Measurements from ENCODE around the gene PDP2. TPM values are rescaled to one million over a fixed set of nuclear protein-coding genes. Genes with fewer than 3 reads are reported as not detected.

The PDP2 gene
- total and polyA plus RNA-seq, 9 of the 15 experiments (the other 6 are each of a cell fraction or from before 2014, with no cell fraction given), result 2.5 to 24.3 (median 7.2) TPM

DNA sequence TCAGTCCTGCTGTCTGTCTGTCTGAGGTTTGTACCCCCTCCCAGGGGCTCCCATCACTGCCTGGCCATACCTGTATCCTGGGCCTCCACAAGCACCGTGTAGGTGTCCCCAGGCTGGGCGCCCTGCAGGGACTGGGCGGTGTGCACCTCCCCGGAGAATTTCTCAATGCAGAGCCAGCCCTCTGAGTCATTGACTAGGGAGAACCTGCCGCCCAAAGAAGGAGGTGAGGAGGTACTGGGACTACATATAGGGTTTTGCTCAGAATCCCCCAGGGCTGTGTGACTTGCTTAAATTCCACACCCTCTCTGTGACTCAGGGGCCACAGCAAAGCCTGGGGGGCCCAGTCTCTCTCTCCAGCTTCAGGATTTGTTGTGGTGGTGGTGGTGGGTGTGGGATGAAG is 30.8 kb downstream of the PDP2 start:
- 5% methylated on average over 4 of the region's 5 CpGs for WGBS (ENCODE audit: insufficient coverage, low coverage, missing lambda C conversion rate)
- H3K27ac ChIP-seq (ENCODE audit: extremely low read depth, low read depth, low read length), result no peak overlapping the region
- in situ Hi-C loops (cut with MboI), result no loop called here
- no peak for FAIRE-seq
- no peaks in the 10 kb centered on the region for H3K9me3 ChIP-seq (replicated peaks; ENCODE audit: control insufficient read depth, insufficient read depth, low read depth, low read length)
- H4K20me1 ChIP-seq (replicated peaks; ENCODE audit: control insufficient read depth, insufficient read depth, low read length), result no peaks in the 10 kb centered on the region
- no peak overlapping the region; a peak in 1 of 4 replicates for H3K9ac ChIP-seq (ENCODE audit: insufficient read depth in 1 of 2, low read depth in 2 of 2, low read length in 2 of 2)
- H2AFZ ChIP-seq (ENCODE audit: low read depth, low read length), result no peak overlapping the region
- H3K27me3 ChIP-seq (ENCODE audit: control insufficient read depth in 2 of 2, insufficient read depth in 2 of 2, low read length in 2 of 2), result peaks cover 7 to 30% of the 10 kb centered on the region in 2 experiments; a peak in 4 of 5 replicates
- no peaks in the 10 kb centered on the region for H3K36me3 ChIP-seq (ENCODE audit: control insufficient read depth, insufficient read depth, low read length)
- CTCF ChIA-PET (ENCODE audit: low intra/inter-chr PET ratio), result no interaction called here
- ATAC-seq, result no peak
- intact Hi-C loops (cut with micrococcal nuclease), result no loop called here
- peaks cover 1 to 9% of the 10 kb centered on the region in 2 experiments; a peak in 4 of 5 replicates for H3K4me1 ChIP-seq (replicated peaks in 1 of 2; ENCODE audit: control insufficient read depth in 2 of 2, insufficient read depth in 2 of 2, low read length in 2 of 2)
- POLR2A ChIA-PET, result interaction anchor here (0.6 to 2.4 kb wide), 5 partner anchors 9 to 17 kb away, joined by 3 to 10 read pairs (median 5); no protein-coding TSS in a partner anchor
- no peaks in the 10 kb centered on the region for H3K79me2 ChIP-seq (ENCODE audit: control insufficient read depth, insufficient read depth, low read length)
- BruUV-seq (replicated peaks), result no TSS peak
- peak; percentile 15 for TF ChIP-seq ZFP36 (IDR thresholded peaks at IDR 0.05; ENCODE audit: low read depth, low read length, partially characterized antibody)
- TF ChIP-seq, protein P1, sequence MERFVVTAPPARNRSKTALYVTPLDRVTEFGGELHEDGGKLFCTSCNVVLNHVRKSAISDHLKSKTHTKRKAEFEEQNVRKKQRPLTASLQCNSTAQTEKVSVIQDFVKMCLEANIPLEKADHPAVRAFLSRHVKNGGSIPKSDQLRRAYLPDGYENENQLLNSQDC (CRISPR knock-in tag; IDR thresholded peaks at IDR 0.05), result no peak
- DNase-seq (ENCODE audit: extremely low read depth in 1 of 4, low spot score in 3 of 4), result no peak
- H3K4me2 ChIP-seq (ENCODE audit: insufficient read depth, low read length), result no peak overlapping the region
- H3K9me1 ChIP-seq (ENCODE audit: control insufficient read depth, insufficient read depth, low read length), result no peaks in the 10 kb centered on the region
- H3K4me3 ChIP-seq, result no peak overlapping the region

DNA sequence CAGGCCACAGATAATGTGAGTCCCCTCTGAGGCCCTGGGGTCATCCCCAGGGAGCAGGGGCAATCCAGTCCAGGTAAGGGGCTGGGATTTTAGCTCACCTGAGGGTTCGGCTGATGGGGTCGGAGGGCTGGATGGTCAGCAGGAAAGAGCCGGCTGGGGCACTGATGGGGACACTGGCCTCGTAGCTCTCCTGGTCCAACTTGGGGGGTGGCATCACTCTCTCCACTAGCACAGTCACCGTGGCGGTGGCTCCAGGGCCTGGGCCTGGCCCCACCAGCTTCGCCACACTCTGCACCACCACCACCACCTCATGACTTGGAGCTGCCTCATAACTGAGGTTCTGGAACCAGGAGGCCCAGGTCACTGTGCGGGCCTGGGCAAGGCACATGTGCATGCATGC is 31.5 kb downstream of the PDP2 start:
- 11% methylated on average over 8 of the region's 8 CpGs for WGBS (ENCODE audit: insufficient coverage, low coverage, missing lambda C conversion rate)
- peaks cover 0 to 7% of the 10 kb centered on the region in 2 experiments; a peak in 2 of 5 replicates for H3K4me1 ChIP-seq (replicated peaks in 1 of 2; ENCODE audit: control insufficient read depth in 2 of 2, insufficient read depth in 2 of 2, low read length in 2 of 2)
- CTCF ChIA-PET (ENCODE audit: low intra/inter-chr PET ratio), result no interaction called here
- DNase-seq (ENCODE audit: extremely low read depth in 1 of 4, low spot score in 3 of 4) (no peak), FAIRE-seq (no peak), ATAC-seq (no peak)
- H3K4me2 ChIP-seq (ENCODE audit: insufficient read depth, low read length), result no peak overlapping the region
- intact Hi-C loops (cut with micrococcal nuclease), result no loop called here
- no peaks in the 10 kb centered on the region for H4K20me1 ChIP-seq (replicated peaks; ENCODE audit: control insufficient read depth, insufficient read depth, low read length)
- H3K9ac ChIP-seq (ENCODE audit: insufficient read depth in 1 of 2, low read depth in 2 of 2, low read length in 2 of 2), result peak overlapping the region in 1 of 2 experiments; percentile 47; a peak in 2 of 4 replicates
- H3K27ac ChIP-seq (ENCODE audit: extremely low read depth, low read depth, low read length), result no peak overlapping the region
- no peak overlapping the region for H3K4me3 ChIP-seq
- in situ Hi-C loops (cut with MboI), result no loop called here
- H3K36me3 ChIP-seq (ENCODE audit: control insufficient read depth, insufficient read depth, low read length), result no peaks in the 10 kb centered on the region
- H2AFZ ChIP-seq (ENCODE audit: low read depth, low read length), result no peak overlapping the region
- H3K9me1 ChIP-seq (ENCODE audit: control insufficient read depth, insufficient read depth, low read length), result no peaks in the 10 kb centered on the region
- POLR2A ChIA-PET, result interaction anchor here (1.7 kb wide), 1 partner anchor 10 kb away, joined by 5 read pairs; no protein-coding TSS in a partner anchor
- H3K9me3 ChIP-seq (replicated peaks; ENCODE audit: control insufficient read depth, insufficient read depth, low read depth, low read length), result no peaks in the 10 kb centered on the region
- H3K79me2 ChIP-seq (ENCODE audit: control insufficient read depth, insufficient read depth, low read length), result no peaks in the 10 kb centered on the region
- TF ChIP-seq, protein P2, sequence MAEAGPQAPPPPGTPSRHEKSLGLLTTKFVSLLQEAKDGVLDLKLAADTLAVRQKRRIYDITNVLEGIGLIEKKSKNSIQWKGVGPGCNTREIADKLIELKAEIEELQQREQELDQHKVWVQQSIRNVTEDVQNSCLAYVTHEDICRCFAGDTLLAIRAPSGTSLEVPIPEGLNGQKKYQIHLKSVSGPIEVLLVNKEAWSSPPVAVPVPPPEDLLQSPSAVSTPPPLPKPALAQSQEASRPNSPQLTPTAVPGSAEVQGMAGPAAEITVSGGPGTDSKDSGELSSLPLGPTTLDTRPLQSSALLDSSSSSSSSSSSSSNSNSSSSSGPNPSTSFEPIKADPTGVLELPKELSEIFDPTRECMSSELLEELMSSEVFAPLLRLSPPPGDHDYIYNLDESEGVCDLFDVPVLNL (CRISPR knock-in tag; IDR thresholded peaks at IDR 0.05; ENCODE audit: low read depth), result no peak
- no peak for TF ChIP-seq RNF2 (IDR thresholded peaks at IDR 0.05)
- H3K27me3 ChIP-seq (ENCODE audit: control insufficient read depth in 2 of 2, insufficient read depth in 2 of 2, low read length in 2 of 2), result peaks cover 14 to 37% of the 10 kb centered on the region in 2 experiments; a peak in 4 of 5 replicates
- no TSS peak for BruUV-seq (replicated peaks)

All from K562 (cell line).